Heart right ventricle (tissue), 16 donors: ENCODE results near the gene FBLN5. TPM values are rescaled to one million over a fixed set of nuclear protein-coding genes. Genes with fewer than 3 reads are reported as not detected.

Experiments
- ATAC-seq, 8 donors: fragments of 200-7000 bp; cut with Tn5 transposase; one replicate each; pipeline ENCODE4 v1.9.1; 2020; ENCODE audit warnings: mild to moderate bottlenecking in 8 of 8, moderate library complexity in 8 of 8, moderate number of reproducible peaks in 1 of 8
- DNase-seq, 2 donors: peaks; one replicate each; pipeline ENCODE4 v3.0.0-alpha.2; 2020
- H3K27ac ChIP-seq, 10 donors: fragments of 200-600 bp; sonication (generic) in 2 of 10; one replicate each; pipeline versions ENCODE4 v1.5.0 to v1.8.0; 2020 to 2022; ENCODE audit warnings: mild to moderate bottlenecking in 3 of 10
- H3K27me3 ChIP-seq, 7 donors: fragments of 200-600 bp; one replicate each; pipeline ENCODE4 v1.8.0; 2021 to 2022; ENCODE audit warnings: mild to moderate bottlenecking in 2 of 7
- H3K36me3 ChIP-seq, 9 donors: fragments of 200-600 bp; sonication (generic) in 1 of 9; one replicate each; pipeline versions ENCODE4 v1.5.0 to v1.8.0; 2020 to 2022; ENCODE audit warnings: mild to moderate bottlenecking in 2 of 9
- H3K4me1 ChIP-seq, 9 donors: fragments of 200-600 bp; sonication (generic) in 1 of 9; one replicate each; pipeline versions ENCODE4 v1.5.0 to v1.8.0; 2020 to 2022; ENCODE audit warnings: mild to moderate bottlenecking in 4 of 9
- H3K4me3 ChIP-seq, 10 donors: fragments of 200-600 bp; sonication (generic) in 2 of 10; one replicate each; pipeline versions ENCODE4 v1.5.0 to v1.8.0; 2020 to 2022; ENCODE audit warnings: mild to moderate bottlenecking in 7 of 10, moderate library complexity in 2 of 10
- H3K9me3 ChIP-seq, 11 donors: fragments of 200-600 bp in 10 of 11; sonication (generic) in 2 of 11; one replicate each; pipeline versions ENCODE4 v1.5.0 to v1.8.0; 2013 to 2022; ENCODE audit warnings: mild to moderate bottlenecking in 2 of 11, control low read depth in 1 of 11, moderate library complexity in 1 of 11
- CTCF ChIP-seq, 9 donors: fragments of 200-600 bp; sonication (generic) in 2 of 9; IDR thresholded peaks; one replicate each; pipeline versions ENCODE4 v1.5.0 to v1.8.0; 2021 to 2022; ENCODE audit warnings: antibody characterized with exemption in 9 of 9, mild to moderate bottlenecking in 5 of 9, moderate library complexity in 1 of 9
- WGBS, 2 donors: extraction: QIAGEN DNeasy Blood & Tissue Kit; methylation state at CpG; one replicate each; pipeline ENCODE4 v1.1.7; 2013; ENCODE audit warnings: inconsistent platforms in 1 of 2; 5-methylcytosine and 5-hydroxymethylcytosine counted together
- intact Hi-C, 10 donors: fragments of 100-400 bp; cut with DNase I; formaldehyde crosslinking; loops; one replicate each; pipeline versions ENCODE4 v1.11.1 to v1.14.2; 2022
- polyA plus RNA-seq, 2 donors: library from polyadenylated mRNA; stranded (reverse); fragments of 200-250 nt; gene quantifications; one replicate each; pipeline ENCODE4 v1.2.3, GENCODE V29; 2013
- total RNA-seq, 10 donors: library from RNA; stranded (reverse); fragmentation: NEBNext Ultra II Directional in 3 of 10; extraction: Animal tissue kit (Norgen Biotek cat#: 25700) in 3 of 10; gene quantifications; one replicate each; pipeline versions ENCODE4 v1.2.1 to v1.2.4, GENCODE V29; 2021 to 2023
- donor health status: Arrhythmogenic right ventricular cardiomyopathy.
- donor health status: ischemic (EF 13 %, LVEDD 7.1; RV severe dilation, severe dysfunction).
- donor health status: healthy with polysubstance abuse.
- donor health status: DM: no; HTN: yes; CAD: no.
- donor health status: DM: no; HTN: no; CAD: no.
- donor health status: ischemic (EF 25% LVEDD 6.9; RV normal size, moderate dysfunction).
- donor health status: ischemic (EF 25% LVEDD 5.7; RV mildly dilated, moderate dysfunction).
- donor health status: healthy.
- donor health status: DM: yes; HTN: yes; CAD: no.
- donor health status: Ischemic cardiomyopathy.
- donor health status: ischemic (EF 35%, LVEDD 5.7; RV mildly dilated, moderate dysfunction).
- donor health status: nonischemic (EF 11% LVEDD 7.7; RV severe dilation, severe dysfunction).
- donor health status: DM: yes; HTN: yes; CAD: no.
- donor health status: PGD.
- donor health status: ischemic (EF 29% LVEDD 5.4; RV normal size, mild dysfunction).
- donor health status: nonischemic (EF 23%, LVEDD 6.1; RV moderate dilation, normal function).

The FBLN5 gene
- total and polyA plus RNA-seq, 12 donors: 25.3 to 91.5 (median 41.7) TPM

- intact Hi-C loops: no loop called here
- Histone ChIP-seq H3K9me3 (peaks cover 0 to 16% (median 0%) of the 10 kb centered on the region in 11 donors), H3K36me3 (peaks cover 0 to 35% (median 0%) of the 10 kb centered on the region in 9 donors), H3K27ac (peak overlapping the region in 2 of 10 donors; percentile 9 to 85), H3K27me3 (peaks cover 0 to 8% (median 0%) of the 10 kb centered on the region in 7 donors), H3K4me1 (peaks cover 0 to 43% (median 15%) of the 10 kb centered on the region in 9 donors), H3K4me3 (no peak overlapping the region)
- WGBS, 2 donors: 50 to 51% methylated on average over 16 of the region's 16 CpGs
- DNase-seq: no peak
- ATAC-seq: no peak
- TF ChIP-seq CTCF (IDR thresholded peaks at IDR 0.05): no peak
Observed at GRCh38 chr14:91870001-91870400, 77.5 kb downstream of the FBLN5 start.

GRCh38 chr14:91869556-91869955 lies 77.9 kb downstream of the FBLN5 start:
- ATAC-seq (no peak), DNase-seq (no peak)
- Histone ChIP-seq H3K36me3 (peaks cover 0 to 31% (median 0%) of the 10 kb centered on the region in 9 donors), H3K9me3 (peaks cover 0 to 16% (median 0%) of the 10 kb centered on the region in 11 donors), H3K27ac (peak overlapping the region in 1 of 10 donors; percentile 72), H3K27me3 (peaks cover 0 to 8% (median 0%) of the 10 kb centered on the region in 7 donors), H3K4me3 (no peak overlapping the region), H3K4me1 (peaks cover 0 to 43% (median 15%) of the 10 kb centered on the region in 9 donors)
- TF ChIP-seq CTCF (IDR thresholded peaks at IDR 0.05): no peak
- WGBS, 2 donors: 82 to 83% methylated on average over 8 of the region's 8 CpGs
- intact Hi-C loops: no loop called here

- peak within 1 kb of the TSS in 1 of 10 donors; percentile 80 for H3K27ac ChIP-seq
- TF ChIP-seq CTCF (IDR thresholded peaks at IDR 0.05): no peak
- ATAC-seq (no peak), DNase-seq (no peak)
- intact Hi-C loops: no loop called here
- peak within 1 kb of the TSS in 1 of 10 donors; percentile 46 for H3K4me3 ChIP-seq
- H3K27me3 ChIP-seq: peaks cover 0 to 8% (median 0%) of the 10 kb centered on the region in 7 donors
- 76 to 81% methylated on average over 10 of the region's 10 CpGs for WGBS, 2 donors
- H3K4me1 ChIP-seq: peaks cover 0 to 24% (median 8%) of the 10 kb centered on the region in 9 donors
- H3K36me3 ChIP-seq: peaks cover 0 to 31% (median 0%) of the 10 kb centered on the region in 9 donors
- peaks cover 0 to 16% (median 0%) of the 10 kb centered on the region in 11 donors for H3K9me3 ChIP-seq
Observed at GRCh38 chr14:91867316-91867988, 80.0 kb downstream of the FBLN5 start, which contains the start of gene TC2N. Gene TC2N, minus strand, starts transcription at chr14:91867536. Its CDS starts 53,767 bp downstream, at chr14:91813769.

- TF ChIP-seq CTCF (IDR thresholded peaks at IDR 0.05): no peak
- peak overlapping the region in 1 of 10 donors; percentile 80 for H3K27ac ChIP-seq
Observed at GRCh38 chr14:91866511-91867295, 80.8 kb downstream of the FBLN5 start.

More at GRCh38 chr14:91866511-91867295, 80.8 kb downstream of the FBLN5 start:
- Histone ChIP-seq H3K27me3 (peaks cover 0 to 8% (median 0%) of the 10 kb centered on the region in 7 donors), H3K4me3 (peak overlapping the region in 1 of 10 donors; percentile 46), H3K4me1 (peaks cover 0 to 21% (median under 1%) of the 10 kb centered on the region in 9 donors), H3K9me3 (peaks cover 0 to 16% (median 0%) of the 10 kb centered on the region in 11 donors), H3K36me3 (peaks cover 0 to 31% (median 0%) of the 10 kb centered on the region in 9 donors)
- 82% methylated on average over 6 of the region's 6 CpGs for WGBS, 2 donors
- ATAC-seq (no peak), DNase-seq (no peak)
- intact Hi-C loops: no loop called here
